ENCODE measurements around the gene ANKK1. TPM values are rescaled to one million over a fixed set of nuclear protein-coding genes. Genes with fewer than 3 reads are reported as not detected.

ANKK1 gene
- total RNA-seq, 1 donor from 2014 or later = 0.18 TPM

DNA sequence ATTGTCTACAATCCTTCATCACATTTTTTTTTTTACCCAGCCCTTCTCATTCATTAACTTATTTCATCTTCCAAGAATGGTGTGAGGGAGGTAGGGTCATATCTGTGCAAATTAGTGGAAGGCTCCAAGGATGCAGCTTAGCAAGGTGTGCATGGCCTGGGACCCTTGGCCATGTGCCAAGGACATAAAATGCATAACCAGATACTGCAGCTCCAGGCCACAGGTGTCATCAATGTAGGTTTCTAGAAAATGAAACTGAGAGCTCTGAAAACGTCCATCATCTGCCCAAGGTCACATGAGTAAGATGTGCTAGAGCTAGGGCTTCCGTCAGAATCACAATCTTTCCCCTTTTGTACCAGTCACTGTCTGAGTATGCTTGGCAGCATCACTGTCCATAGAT is 29.8 kb downstream of the ANKK1 start:
- no peak for DNase-seq (ENCODE audit: low spot score)
- H3K9me3 Mint-ChIP-seq (ENCODE audit: unreplicated experiment) = no peaks in the 10 kb centered on the region
- H3K4me1 Mint-ChIP-seq (ENCODE audit: unreplicated experiment) = peaks cover 2% of the 10 kb centered on the region
- no peaks in the 10 kb centered on the region for H3K36me3 Mint-ChIP-seq (ENCODE audit: low read depth, unreplicated experiment)
- H3K27me3 Mint-ChIP-seq (ENCODE audit: unreplicated experiment) = peaks cover 1% of the 10 kb centered on the region
- H3K4me3 Mint-ChIP-seq (ENCODE audit: unreplicated experiment) = no peak overlapping the region
- TF ChIP-seq, protein P1, sequence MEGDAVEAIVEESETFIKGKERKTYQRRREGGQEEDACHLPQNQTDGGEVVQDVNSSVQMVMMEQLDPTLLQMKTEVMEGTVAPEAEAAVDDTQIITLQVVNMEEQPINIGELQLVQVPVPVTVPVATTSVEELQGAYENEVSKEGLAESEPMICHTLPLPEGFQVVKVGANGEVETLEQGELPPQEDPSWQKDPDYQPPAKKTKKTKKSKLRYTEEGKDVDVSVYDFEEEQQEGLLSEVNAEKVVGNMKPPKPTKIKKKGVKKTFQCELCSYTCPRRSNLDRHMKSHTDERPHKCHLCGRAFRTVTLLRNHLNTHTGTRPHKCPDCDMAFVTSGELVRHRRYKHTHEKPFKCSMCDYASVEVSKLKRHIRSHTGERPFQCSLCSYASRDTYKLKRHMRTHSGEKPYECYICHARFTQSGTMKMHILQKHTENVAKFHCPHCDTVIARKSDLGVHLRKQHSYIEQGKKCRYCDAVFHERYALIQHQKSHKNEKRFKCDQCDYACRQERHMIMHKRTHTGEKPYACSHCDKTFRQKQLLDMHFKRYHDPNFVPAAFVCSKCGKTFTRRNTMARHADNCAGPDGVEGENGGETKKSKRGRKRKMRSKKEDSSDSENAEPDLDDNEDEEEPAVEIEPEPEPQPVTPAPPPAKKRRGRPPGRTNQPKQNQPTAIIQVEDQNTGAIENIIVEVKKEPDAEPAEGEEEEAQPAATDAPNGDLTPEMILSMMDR (IDR thresholded peaks at IDR 0.05; ENCODE audit: unreplicated experiment) = no peak
- H3K27ac Mint-ChIP-seq (ENCODE audit: unreplicated experiment) = no peak overlapping the region

DNA sequence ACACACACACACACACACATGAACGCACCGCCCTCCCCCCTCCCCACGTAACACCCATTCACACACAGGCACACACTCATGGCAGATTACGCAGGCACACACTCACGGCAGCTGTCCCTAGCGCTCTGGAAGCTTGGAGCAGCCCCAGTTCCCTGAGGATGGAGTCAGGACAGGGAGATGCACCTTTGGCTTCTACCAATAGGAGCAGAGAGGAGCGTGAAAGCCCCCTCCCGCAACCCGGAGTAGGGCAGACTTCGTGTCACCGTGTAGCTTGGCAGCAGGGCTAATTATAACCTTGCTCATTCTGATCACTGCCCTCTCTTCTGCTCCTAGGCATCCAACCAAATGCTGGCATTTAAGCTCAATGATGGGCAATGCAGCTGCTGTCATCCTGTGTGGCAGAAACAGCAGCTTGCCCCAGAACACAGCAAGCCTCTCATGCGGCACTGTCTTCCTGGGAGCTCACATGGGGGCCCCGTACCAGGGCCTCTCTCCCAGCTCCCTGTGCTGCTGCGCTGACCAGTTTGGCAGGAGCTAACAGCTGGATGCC is 31.9 kb downstream of the ANKK1 start:
- H3K36me3 Mint-ChIP-seq (ENCODE audit: low read depth, unreplicated experiment) = no peaks in the 10 kb centered on the region
- H3K4me1 Mint-ChIP-seq (ENCODE audit: unreplicated experiment) = peaks cover 2% of the 10 kb centered on the region
- no peak overlapping the region for H3K27ac Mint-ChIP-seq (ENCODE audit: unreplicated experiment)
- H3K4me3 Mint-ChIP-seq (ENCODE audit: unreplicated experiment) = no peak overlapping the region
- peaks cover 1% of the 10 kb centered on the region for H3K27me3 Mint-ChIP-seq (ENCODE audit: unreplicated experiment)
- H3K9me3 Mint-ChIP-seq (ENCODE audit: unreplicated experiment) = no peaks in the 10 kb centered on the region
- TF ChIP-seq, protein P1 (IDR thresholded peaks at IDR 0.05; ENCODE audit: unreplicated experiment) = no peak
- no peak for DNase-seq (ENCODE audit: low spot score)

DNA sequence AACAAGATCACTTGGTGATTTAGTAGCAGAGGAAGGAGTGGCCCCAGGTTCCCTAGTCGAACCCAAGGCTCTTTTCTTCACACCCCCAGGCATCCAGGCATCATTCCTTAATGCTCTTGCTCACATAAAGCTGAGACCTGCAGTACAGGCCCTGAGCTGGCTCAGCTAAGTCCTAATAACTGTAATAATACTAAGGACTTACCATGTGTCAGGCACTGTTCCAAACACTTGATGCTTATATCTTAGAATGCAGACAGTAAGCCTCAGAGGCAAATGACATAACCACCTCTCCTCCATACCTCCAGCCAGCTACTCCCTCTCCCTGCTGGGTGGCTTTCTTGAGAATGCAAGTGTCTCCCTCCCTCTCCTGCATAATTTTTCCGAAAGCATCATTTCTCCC is 33.2 kb downstream of the ANKK1 start:
- Mint-ChIP-seq H3K4me3 (ENCODE audit: unreplicated experiment) (no peak overlapping the region), H3K27me3 (ENCODE audit: unreplicated experiment) (peaks cover 1% of the 10 kb centered on the region), H3K9me3 (ENCODE audit: unreplicated experiment) (no peaks in the 10 kb centered on the region), H3K27ac (ENCODE audit: unreplicated experiment) (no peak overlapping the region), H3K4me1 (ENCODE audit: unreplicated experiment) (peaks cover 2% of the 10 kb centered on the region), H3K36me3 (ENCODE audit: low read depth, unreplicated experiment) (no peaks in the 10 kb centered on the region)
- TF ChIP-seq, protein P1 (IDR thresholded peaks at IDR 0.05; ENCODE audit: unreplicated experiment) = no peak
- DNase-seq (ENCODE audit: low spot score) = no peak

DNA sequence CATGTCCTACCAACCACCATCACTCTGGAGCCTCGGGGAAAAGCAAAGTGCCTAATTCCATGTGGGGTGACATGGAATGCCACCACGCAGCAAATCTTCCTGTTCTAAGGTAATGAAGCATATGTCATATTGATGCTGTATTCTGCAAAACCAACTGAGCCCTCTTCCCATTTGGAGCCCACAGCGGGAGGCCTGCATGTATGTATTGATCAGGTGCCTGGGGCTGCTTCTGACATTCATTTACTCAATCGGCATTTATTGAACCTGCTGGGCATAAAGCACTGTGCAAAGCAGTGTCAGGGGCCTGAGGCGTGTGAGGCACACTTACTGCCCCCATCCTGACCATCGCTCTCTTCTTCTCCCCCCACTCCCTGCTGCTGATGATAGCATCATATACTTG is 39.1 kb downstream of the ANKK1 start:
- TF ChIP-seq, protein P1 (IDR thresholded peaks at IDR 0.05; ENCODE audit: unreplicated experiment) = no peak
- H3K36me3 Mint-ChIP-seq (ENCODE audit: low read depth, unreplicated experiment) = no peaks in the 10 kb centered on the region
- H3K27me3 Mint-ChIP-seq (ENCODE audit: unreplicated experiment) = peaks cover 2% of the 10 kb centered on the region
- no peaks in the 10 kb centered on the region for H3K9me3 Mint-ChIP-seq (ENCODE audit: unreplicated experiment)
- H3K27ac Mint-ChIP-seq (ENCODE audit: unreplicated experiment) = no peak overlapping the region
- DNase-seq (ENCODE audit: low spot score) = no peak
- peaks cover 4% of the 10 kb centered on the region for H3K4me1 Mint-ChIP-seq (ENCODE audit: unreplicated experiment)
- no peak overlapping the region for H3K4me3 Mint-ChIP-seq (ENCODE audit: unreplicated experiment)

DNA sequence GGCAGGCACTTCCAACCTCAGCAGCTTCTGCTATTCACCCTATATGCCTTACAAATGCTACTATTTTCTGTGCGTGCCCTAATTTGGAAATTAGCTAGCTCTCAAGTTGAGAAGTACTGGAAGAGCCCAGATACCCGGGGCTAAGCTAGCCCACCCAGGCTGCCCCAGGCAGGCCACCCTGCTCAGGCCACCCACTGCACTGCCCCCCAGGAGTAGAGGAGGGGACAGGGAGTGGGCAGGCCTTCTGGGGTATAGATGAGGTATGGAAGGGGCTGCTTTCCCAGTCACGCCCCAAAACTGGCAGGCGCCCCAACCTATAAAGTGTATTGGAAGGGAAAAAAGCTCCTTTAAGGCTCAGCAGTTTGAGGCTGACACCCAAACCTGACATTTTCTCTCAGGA is 44.2 kb downstream of the ANKK1 start:
- Mint-ChIP-seq H3K27ac (ENCODE audit: unreplicated experiment) (no peak overlapping the region), H3K36me3 (ENCODE audit: low read depth, unreplicated experiment) (no peaks in the 10 kb centered on the region), H3K4me1 (ENCODE audit: unreplicated experiment) (peaks cover 4% of the 10 kb centered on the region), H3K27me3 (ENCODE audit: unreplicated experiment) (peaks cover 1% of the 10 kb centered on the region), H3K9me3 (ENCODE audit: unreplicated experiment) (no peaks in the 10 kb centered on the region), H3K4me3 (ENCODE audit: unreplicated experiment) (no peak overlapping the region)
- DNase-seq (ENCODE audit: low spot score) = no peak
- TF ChIP-seq, protein P1 (IDR thresholded peaks at IDR 0.05; ENCODE audit: unreplicated experiment) = no peak
